Neural crest cell (in vitro differentiated cells): Measurements from ENCODE around the gene LIM2. TPM values are rescaled to one million over a fixed set of nuclear protein-coding genes. Genes with fewer than 3 reads are reported as not detected.

Experiments used
- DNase-seq: peaks from one replicate; pipeline ENCODE4 v3.0.0; 2021; ENCODE audit warnings: low read depth, mixed read lengths, low spot score
- H3K27ac Mint-ChIP-seq: one replicate; pipeline ENCODE4 v1.8.0; 2021; ENCODE audit warnings: mild to moderate bottlenecking, mixed read lengths; ENCODE audit not compliant: unreplicated experiment
- H3K27me3 Mint-ChIP-seq: 2 replicates; pipeline ENCODE4 v1.8.0; 2021; ENCODE audit warnings: low read depth, mild to moderate bottlenecking, mixed read lengths
- H3K36me3 Mint-ChIP-seq: 2 replicates; pipeline ENCODE4 v1.8.0; 2021; ENCODE audit warnings: low read depth, mild to moderate bottlenecking, mixed read lengths
- H3K4me1 Mint-ChIP-seq: 2 replicates; pipeline ENCODE4 v1.8.0; 2021; ENCODE audit warnings: mixed read lengths
- H3K4me3 Mint-ChIP-seq: one replicate; pipeline ENCODE4 v1.8.0; 2021; ENCODE audit warnings: mild to moderate bottlenecking, mixed read lengths
- H3K9me3 Mint-ChIP-seq: 2 replicates; pipeline ENCODE4 v1.8.0; 2021; ENCODE audit warnings: mixed read lengths
- long read RNA-seq: library from polyadenylated mRNA; unstranded; transcript quantifications from one replicate; pipeline ENCODE4 v2.0.0, GENCODE V29; 2020
- total RNA-seq: library from RNA; stranded (reverse); gene quantifications from 2 replicates; pipeline ENCODE4 v1.2.1, GENCODE V29; 2021
- TF ChIP-seq, protein P1 (sequence below): fragments of 200-600 bp; sonication (generic); conservative IDR thresholded peaks from 2 replicates; pipeline ENCODE4 v1.5.0; 2021; ENCODE audit warnings: antibody characterized with exemption, mild to moderate bottlenecking

The LIM2 gene, protein sequence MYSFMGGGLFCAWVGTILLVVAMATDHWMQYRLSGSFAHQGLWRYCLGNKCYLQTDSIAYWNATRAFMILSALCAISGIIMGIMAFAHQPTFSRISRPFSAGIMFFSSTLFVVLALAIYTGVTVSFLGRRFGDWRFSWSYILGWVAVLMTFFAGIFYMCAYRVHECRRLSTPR
- not detected in 2 replicates for total RNA-seq
- long read RNA-seq: 0 reads

DNA sequence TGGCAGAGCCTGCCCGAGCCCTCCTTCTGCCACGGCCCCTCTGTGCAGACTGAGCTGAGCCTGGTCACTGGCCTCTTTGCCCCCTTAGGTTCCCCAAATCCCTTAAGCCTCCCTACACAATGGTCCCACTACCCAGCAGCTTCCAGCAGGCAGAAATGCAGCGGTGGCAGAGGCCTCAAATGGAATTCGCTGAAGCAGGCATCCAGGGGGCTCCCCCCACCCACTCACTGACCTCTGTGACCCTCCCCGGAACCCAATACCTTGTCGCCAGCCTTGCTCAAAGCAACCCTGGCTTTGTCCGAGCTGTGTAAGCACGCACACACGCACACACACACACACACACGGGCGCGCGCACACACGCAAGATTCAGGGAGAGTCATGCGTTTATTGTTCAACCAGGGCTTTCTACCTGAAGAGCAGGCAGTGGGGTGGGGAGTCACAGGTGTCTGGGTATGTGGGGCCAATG lies at the start of gene LIM2:
Gene LIM2 (minus strand): TSS at position 51 of the 466 bp plus-strand sequence. CDS start 531 bp downstream, outside the sequence.
- DNase-seq: no peak
- TF ChIP-seq, protein P1, sequence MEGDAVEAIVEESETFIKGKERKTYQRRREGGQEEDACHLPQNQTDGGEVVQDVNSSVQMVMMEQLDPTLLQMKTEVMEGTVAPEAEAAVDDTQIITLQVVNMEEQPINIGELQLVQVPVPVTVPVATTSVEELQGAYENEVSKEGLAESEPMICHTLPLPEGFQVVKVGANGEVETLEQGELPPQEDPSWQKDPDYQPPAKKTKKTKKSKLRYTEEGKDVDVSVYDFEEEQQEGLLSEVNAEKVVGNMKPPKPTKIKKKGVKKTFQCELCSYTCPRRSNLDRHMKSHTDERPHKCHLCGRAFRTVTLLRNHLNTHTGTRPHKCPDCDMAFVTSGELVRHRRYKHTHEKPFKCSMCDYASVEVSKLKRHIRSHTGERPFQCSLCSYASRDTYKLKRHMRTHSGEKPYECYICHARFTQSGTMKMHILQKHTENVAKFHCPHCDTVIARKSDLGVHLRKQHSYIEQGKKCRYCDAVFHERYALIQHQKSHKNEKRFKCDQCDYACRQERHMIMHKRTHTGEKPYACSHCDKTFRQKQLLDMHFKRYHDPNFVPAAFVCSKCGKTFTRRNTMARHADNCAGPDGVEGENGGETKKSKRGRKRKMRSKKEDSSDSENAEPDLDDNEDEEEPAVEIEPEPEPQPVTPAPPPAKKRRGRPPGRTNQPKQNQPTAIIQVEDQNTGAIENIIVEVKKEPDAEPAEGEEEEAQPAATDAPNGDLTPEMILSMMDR: no peak
- Mint-ChIP-seq H3K9me3 (no peaks in the 10 kb centered on the region), H3K27ac (peak within 1 kb of the TSS; percentile 62), H3K36me3 (no peaks in the 10 kb centered on the region), H3K27me3 (no peaks in the 10 kb centered on the region), H3K4me1 (peaks cover 14% of the 10 kb centered on the region), H3K4me3 (no peak within 1 kb of the TSS)

- no peak overlapping the region for H3K4me3 Mint-ChIP-seq
- no peak for DNase-seq
- no peaks in the 10 kb centered on the region for H3K4me1 Mint-ChIP-seq
- TF ChIP-seq, protein P1: no peak
- no peaks in the 10 kb centered on the region for H3K9me3 Mint-ChIP-seq
- no peaks in the 10 kb centered on the region for H3K36me3 Mint-ChIP-seq
- peaks cover 77% of the 10 kb centered on the region for H3K27me3 Mint-ChIP-seq
- H3K27ac Mint-ChIP-seq: no peak overlapping the region
Measured at GRCh38 chr19:51434456-51434855, 46.7 kb upstream of the LIM2 start.

GRCh38 chr19:51433043-51433442 lies 45.3 kb upstream of the LIM2 start:
- Mint-ChIP-seq H3K27ac (no peak overlapping the region), H3K4me1 (no peaks in the 10 kb centered on the region), H3K9me3 (no peaks in the 10 kb centered on the region), H3K36me3 (no peaks in the 10 kb centered on the region), H3K4me3 (no peak overlapping the region), H3K27me3 (peaks cover 81% of the 10 kb centered on the region)
- DNase-seq: no peak
- TF ChIP-seq, protein P1: no peak

- Mint-ChIP-seq H3K27me3 (peaks cover 75% of the 10 kb centered on the region), H3K4me3 (no peak overlapping the region), H3K9me3 (no peaks in the 10 kb centered on the region), H3K4me1 (no peaks in the 10 kb centered on the region), H3K27ac (no peak overlapping the region), H3K36me3 (no peaks in the 10 kb centered on the region)
- no peak for DNase-seq
- TF ChIP-seq, protein P1: no peak
Measured at GRCh38 chr19:51431124-51431523, 43.4 kb upstream of the LIM2 start.

DNA sequence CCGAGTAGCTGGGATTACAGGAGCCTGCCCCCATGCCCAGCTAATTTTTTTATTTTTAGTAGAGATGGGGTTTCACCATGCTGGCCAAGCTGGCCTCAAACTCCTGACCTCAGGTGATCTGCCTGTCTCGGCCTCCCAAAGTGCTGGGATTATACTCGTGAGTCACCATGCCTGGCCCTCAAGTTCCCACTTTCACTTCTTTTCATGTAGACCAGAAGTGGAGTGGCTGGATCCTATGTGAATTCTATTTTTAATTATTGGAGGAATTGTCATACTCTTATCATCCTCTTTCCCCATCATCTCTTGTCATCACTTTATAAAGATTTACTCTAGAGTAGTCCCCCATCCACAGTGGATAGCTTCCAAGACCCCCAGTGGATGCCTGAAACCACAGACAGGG lies 42.4 kb upstream of the LIM2 start:
- no peak overlapping the region for H3K4me3 Mint-ChIP-seq

More for the DNA sequence above, 42.4 kb upstream of the LIM2 start:
- TF ChIP-seq, protein P1: no peak
- H3K36me3 Mint-ChIP-seq: no peaks in the 10 kb centered on the region
- H3K27ac Mint-ChIP-seq: no peak overlapping the region
- no peaks in the 10 kb centered on the region for H3K9me3 Mint-ChIP-seq
- DNase-seq: no peak
- H3K4me1 Mint-ChIP-seq: no peaks in the 10 kb centered on the region
- H3K27me3 Mint-ChIP-seq: peaks cover 71% of the 10 kb centered on the region
